SKM-1 (cell line): ENCODE data around the gene ARHGEF19.
"Not testable (repeated sequence)": the region's sequence is repeated elsewhere in the genome, so short reads cannot be mapped to it uniquely, and the experiment has no call there.

Experiments
- DNase-seq: peaks from one replicate; lab custom pipeline; 2025; ENCODE audit not compliant: unreplicated experiment; lab: John Stamatoyannopoulos, UW

Gene ARHGEF19

DNA sequence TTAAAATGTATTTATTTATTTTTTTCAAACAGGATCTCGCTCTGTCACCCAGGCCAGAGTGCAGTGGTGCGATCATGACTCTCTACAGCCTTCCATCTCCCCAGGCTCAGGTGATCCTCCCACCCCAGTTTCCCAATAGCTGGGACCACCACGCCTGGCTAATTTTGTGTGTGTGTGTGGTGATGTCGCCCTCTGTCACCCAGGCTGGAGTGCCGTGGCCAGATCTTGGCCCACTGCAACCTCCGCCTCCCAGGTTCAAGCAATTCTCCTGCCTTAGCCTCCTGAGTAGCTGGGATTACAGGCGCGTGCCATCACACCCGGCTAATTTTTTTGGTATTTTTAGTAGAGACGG, 44.3 kb downstream of the ARHGEF19 start:
- DNase-seq, result not testable (repeated sequence)

DNA sequence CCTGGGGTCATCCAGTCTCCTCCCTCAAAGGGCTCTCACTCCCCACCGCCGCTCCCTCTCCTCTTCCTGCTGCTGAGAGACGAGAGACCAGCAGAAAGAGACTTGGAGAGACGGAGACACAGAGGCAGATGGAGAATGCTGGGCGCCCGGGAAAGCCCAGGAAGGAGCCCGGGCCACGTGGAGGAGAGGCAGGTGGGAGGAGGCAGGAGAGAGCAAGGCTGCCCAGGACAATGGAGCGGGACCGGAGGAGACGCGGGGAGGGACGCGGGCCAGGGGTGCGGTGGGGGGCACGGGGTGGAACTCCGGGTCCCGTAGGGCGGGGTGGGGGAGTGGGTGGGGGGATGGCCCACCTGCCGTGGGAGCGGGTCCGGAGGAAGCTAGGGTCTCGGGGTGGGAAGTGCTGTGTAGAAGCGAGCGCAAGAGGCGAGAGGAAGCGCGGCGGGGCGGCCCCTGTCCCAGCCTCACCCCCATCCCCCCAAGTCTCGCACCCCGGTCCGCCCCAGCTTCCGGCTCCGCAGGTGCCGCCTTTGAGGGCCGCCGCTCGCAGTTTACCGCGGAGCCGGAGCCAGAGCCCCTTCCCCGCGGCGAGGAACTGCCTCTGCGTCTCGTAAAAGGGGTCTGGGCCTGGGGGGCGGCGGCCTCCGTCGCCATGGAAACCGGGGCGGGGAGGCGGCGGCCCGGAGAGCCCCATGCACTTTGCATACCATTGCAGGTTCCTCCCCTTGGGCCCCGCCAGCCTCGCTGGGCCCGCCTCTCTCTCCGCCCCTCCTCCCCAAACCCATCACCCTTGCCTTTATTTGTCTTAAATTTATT, 44.9 kb downstream of the ARHGEF19 start:
- DNase-seq, result no peak

DNA sequence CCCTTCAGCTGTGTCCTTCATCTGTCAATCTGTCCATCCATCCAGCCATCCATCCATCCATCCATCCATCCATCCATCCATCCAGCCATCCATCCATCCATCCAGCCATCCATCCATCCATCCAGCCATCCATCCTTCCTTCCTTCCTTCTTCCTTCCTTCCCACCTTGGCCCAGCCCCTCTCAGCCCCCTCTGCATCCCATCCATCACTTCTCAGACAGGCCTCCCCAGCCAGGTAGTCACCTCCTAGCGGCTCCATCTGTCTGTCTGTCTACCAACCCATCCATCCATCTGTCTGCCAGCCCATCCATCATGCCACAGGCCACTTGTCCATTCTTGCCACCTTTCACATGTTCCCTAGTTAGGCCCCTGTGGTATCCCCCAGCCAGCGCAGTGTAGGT, 46.3 kb downstream of the ARHGEF19 start:
- DNase-seq, result no peak

GRCh38 chr1:16165548-16165947, 46.9 kb downstream of the ARHGEF19 start:
- DNase-seq, result no peak

DNA sequence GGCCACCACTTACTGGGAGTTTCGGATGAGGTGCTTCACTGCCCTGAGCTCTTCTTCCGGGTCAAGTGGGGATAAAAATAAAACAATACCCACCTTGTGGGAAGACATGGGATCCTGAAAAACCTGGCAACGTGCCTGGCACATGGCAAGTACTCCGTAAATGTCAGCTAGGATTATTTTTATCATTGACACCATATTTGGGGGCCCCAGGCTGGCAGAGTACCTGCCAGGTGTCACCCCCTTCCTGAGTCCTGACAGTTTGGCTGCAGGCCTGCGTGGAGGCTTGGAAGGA, 47.4 kb downstream of the ARHGEF19 start:
- DNase-seq, result no peak

DNA sequence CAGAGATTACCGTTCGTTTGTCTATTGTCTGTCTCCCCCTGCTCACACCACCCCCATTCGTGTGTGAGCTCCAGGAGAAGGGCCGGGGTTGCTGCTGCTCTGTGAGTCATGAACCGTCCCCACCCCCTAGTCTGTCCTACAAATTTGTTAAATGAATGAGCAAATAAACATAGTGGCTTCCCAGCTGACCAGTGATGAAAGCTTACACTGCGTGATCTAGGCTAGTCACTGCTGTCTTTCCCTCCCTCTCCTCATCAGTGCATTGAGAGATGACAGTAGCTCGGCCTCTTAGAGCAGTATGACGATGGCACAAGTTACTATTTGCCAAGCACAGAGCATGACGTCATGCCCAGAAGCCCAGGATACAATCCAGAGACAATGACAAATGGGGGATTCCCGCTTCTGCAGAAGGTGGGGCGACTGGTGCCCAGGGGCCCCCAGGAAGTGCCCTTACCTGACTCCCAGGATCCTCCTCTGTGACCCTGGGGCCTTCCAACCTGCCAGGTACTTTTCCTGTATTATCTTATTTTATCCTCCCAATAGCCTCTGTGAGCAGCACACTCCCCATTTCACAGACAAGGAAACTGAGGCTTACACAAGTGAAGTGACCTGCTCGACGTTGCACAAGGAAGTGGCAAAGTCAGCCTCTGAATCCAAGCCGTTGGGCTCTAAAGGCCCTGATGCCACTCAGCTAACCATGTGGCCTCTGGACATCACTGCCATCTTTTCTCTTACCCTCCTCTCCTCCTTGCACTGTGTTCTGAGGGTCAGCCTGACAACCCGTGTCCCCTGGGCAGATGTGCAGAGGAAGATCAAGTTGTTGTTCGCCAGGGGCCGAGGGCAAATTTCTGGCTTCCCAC, 48.0 kb downstream of the ARHGEF19 start:
- DNase-seq, result no peak

- not testable (repeated sequence) for DNase-seq
Measured at GRCh38 chr1:16163608-16164212, 48.7 kb downstream of the ARHGEF19 start.

- DNase-seq, result no peak
Measured at GRCh38 chr1:16162163-16162822, 50.2 kb downstream of the ARHGEF19 start.

DNA sequence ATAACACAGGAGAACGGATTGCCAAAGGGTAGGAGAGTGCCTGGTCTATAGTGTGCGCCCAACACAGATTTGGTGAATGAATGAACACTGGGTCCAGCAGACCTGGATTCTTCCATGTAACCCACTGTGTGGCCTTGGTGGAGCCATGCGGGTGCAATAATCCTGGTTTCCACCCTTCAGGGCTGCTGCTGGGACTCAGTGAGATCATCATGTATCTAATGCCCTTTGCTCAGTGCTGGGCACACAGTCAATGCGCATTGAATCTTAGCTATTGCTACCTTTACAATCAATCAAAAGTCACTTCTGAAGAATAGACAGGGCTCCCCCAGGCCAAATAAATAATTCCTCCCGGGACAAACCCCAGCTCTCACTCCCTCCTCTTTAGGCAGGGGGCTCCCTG, 50.7 kb downstream of the ARHGEF19 start:
- DNase-seq, result no peak

- DNase-seq, result no peak
Measured at GRCh38 chr1:16158993-16159831, 53.2 kb downstream of the ARHGEF19 start.

GRCh38 chr1:16158025-16158424, 54.4 kb downstream of the ARHGEF19 start:
- DNase-seq, result no peak

DNA sequence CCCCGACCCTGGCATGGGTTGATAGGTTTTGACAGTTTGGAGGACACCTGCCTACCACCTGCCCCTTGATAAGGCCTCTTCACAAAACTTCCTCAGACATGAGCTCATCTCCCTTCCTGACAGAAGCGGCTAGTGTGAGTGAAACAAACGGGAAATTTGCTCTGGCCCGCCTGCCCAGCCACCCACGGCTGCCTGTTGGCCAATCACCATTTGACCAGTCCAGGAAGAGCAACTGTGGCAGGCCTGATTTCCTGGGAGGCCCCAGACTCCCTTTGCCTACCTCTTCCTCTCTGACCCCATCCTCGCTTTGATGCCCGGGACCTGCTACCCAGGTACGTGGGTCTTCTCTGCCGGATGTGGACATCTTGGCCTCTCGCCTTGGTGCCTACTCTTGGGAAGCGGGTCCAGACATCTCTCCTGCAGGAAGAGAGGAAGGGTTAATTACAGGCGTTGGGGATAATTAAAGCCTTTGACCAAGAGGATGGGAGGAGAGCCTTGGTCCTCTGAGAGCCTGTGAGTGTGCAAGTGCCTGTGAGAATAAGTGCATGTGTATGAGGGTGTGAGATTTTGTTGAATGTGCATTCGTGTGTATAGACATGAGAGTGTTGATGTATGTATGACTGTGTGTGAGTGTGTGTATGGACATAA, 55.5 kb downstream of the ARHGEF19 start:
- DNase-seq, result no peak

DNA sequence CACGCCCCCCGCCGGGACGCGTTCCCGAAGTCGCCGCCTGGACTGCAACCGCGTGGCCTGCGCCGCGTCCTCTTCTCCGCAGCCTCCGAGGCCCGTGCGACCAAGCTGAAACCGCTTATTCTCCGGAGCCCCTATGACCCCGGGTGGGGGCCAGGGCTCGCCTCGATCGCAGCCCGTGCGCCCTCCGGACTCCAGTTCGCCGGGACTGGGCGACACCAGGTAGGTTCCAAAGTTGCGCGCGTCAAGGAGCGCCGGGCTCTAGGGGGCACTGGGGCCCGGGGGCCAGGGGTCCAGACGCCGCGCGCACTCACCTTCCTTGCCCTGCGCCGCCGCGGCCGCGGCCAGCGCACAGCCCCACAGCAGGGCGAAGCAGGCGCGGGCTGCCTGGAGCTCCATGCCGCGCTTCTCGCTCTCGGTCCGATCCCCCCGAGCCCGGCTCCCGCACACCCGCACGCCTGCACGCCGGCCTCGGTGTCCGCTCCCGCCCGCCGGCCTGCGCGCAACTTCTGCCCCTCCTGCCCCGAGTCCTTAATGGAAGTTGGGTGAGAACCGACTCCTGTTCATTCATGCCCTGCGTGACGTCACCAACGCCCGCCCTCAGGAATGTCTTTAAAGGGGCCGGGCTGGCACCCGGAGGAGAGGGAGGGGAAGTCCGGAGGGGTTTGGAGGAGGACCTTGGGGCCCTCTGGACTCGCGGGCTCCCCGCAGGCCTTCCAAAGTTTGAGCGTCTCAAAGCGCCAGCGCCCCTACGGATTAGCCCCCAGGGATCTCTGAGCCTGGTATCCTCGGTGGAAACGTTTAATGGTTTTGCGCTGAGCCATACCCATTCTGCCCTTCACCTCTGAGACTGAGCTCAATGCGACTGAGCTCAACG, 56.7 kb downstream of the ARHGEF19 start, which contains the start of gene EPHA2:
TSS of gene EPHA2 (minus strand) at position 533 of the 874 bp plus-strand sequence. CDS start at position 396, 137 bp downstream.
- no peak for DNase-seq

GRCh38 chr1:16153999-16154673, 58.3 kb downstream of the ARHGEF19 start:
- DNase-seq, result no peak

DNA sequence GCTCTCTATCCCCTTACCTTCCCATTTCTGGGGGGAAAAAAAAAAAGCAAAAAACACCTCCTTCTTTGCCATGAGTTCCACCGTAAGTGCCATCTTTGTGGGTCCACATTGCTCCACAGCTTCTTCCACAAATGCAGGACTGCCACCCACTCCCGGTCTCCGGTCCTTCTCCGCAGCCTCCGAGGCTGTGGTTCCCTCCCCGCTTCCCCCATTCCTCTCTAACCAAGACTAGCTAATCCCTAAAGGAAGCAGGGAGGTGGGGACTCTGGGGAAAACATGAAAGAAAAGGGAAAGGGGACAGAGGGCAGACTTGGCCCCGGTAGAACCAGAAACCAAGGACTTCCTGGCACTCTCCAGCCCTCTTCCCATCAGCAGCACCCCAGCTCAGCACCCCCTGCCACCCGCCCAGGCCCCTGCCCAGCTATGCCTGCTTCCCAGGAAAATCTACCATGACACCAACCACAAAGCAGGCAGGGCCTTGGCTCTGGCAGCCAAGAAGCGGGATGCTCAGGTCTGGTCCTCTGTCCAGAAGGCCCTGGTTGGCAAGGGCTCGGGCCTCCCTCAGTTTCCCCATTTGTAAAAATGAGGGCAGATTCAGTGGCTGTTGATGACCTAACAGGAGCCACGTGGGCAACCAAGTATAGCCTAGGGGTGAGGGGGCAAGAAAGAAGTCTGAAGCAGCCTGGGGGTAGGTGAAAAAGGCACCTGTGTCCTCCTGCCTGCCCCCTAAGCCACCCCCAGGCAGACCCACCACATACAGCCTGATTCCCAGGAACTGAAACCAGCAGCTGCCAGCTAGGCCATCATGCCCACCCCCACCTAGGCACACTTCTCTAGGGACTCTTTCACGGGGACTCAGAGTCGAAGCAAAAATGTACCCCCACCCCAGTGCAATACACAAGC, 59.1 kb downstream of the ARHGEF19 start:
- no peak for DNase-seq

GRCh38 chr1:16152481-16153087, 59.9 kb downstream of the ARHGEF19 start:
- no peak for DNase-seq

- DNase-seq, result no peak
Measured at GRCh38 chr1:16151995-16152384, 60.5 kb downstream of the ARHGEF19 start.
